Measurements from ENCODE around the gene NOCT. TPM values are rescaled to one million over a fixed set of nuclear protein-coding genes. Genes with fewer than 3 reads are reported as not detected.
"Not testable (repeated sequence)": the region's sequence is repeated elsewhere in the genome, so short reads cannot be mapped to it uniquely, and the experiment has no call there.

NOCT gene
- total and polyA plus RNA-seq, 3 donors from 2014 or later: 7.7 to 19.3 (median 19.0) TPM

DNA sequence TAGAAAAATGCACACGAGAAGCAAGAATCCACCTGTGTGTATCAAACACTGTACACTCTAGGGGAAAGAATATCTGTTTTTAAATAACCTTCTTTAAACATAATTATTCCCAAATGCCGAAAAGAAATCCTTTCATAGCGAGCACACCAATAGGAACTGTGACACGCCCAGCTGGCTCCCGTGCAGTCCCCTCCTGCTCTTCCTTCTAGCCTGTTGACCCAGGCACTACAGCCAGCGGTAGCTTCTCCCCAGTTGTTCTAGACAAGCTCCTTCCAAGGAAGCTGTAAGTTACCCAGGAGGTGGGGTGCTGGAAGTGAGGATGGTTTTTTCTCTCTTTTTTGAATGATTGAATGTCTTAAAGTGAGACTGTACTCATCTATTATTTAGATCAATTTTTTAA lies 19.5 kb upstream of the NOCT start:
- H3K27me3 ChIP-seq: no peaks in the 10 kb centered on the region
- no peak overlapping the region for H3K4me3 ChIP-seq
- H3K9me3 ChIP-seq: no peaks in the 10 kb centered on the region
- TF ChIP-seq, protein P1, sequence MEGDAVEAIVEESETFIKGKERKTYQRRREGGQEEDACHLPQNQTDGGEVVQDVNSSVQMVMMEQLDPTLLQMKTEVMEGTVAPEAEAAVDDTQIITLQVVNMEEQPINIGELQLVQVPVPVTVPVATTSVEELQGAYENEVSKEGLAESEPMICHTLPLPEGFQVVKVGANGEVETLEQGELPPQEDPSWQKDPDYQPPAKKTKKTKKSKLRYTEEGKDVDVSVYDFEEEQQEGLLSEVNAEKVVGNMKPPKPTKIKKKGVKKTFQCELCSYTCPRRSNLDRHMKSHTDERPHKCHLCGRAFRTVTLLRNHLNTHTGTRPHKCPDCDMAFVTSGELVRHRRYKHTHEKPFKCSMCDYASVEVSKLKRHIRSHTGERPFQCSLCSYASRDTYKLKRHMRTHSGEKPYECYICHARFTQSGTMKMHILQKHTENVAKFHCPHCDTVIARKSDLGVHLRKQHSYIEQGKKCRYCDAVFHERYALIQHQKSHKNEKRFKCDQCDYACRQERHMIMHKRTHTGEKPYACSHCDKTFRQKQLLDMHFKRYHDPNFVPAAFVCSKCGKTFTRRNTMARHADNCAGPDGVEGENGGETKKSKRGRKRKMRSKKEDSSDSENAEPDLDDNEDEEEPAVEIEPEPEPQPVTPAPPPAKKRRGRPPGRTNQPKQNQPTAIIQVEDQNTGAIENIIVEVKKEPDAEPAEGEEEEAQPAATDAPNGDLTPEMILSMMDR (IDR thresholded peaks at IDR 0.05): no peak
- no peak for TF ChIP-seq POLR2A (IDR thresholded peaks at IDR 0.05)
- no peak for DNase-seq
- 84 to 90% methylated on average over 6 of the region's 6 CpGs for WGBS, 2 donors
- no peak overlapping the region for H3K27ac ChIP-seq
- H3K36me3 ChIP-seq (ENCODE audit: low read depth, missing control alignments): no peaks in the 10 kb centered on the region
- intact Hi-C loops (cut with DNase I; ENCODE audit: low total_unique reads): no loop called here
- H3K4me1 ChIP-seq: no peaks in the 10 kb centered on the region

DNA sequence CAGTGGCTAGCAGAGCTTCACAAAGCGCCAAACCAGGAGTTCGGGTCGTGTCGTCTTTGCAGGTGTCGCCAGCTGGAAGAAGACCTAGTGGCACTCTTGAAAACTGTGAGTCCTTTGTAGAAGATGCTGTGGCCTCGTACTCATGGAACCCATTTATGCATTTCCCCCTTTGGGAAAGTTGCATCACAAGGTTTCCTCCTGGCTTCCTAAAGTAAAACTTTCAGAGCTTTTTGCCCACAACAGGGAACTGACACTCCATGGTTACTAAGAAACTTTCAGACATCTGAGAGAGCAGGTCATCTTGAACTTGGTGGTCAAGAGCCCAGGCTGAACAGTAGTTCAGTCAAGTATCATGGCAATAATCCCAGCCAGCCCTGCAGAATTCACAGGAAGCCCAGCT lies 15.9 kb upstream of the NOCT start:
- H3K36me3 ChIP-seq (ENCODE audit: low read depth, missing control alignments): no peaks in the 10 kb centered on the region
- H3K27ac ChIP-seq: no peak overlapping the region
- no peak overlapping the region for H3K4me3 ChIP-seq
- no peaks in the 10 kb centered on the region for H3K27me3 ChIP-seq
- TF ChIP-seq, protein P1 (IDR thresholded peaks at IDR 0.05): no peak
- TF ChIP-seq POLR2A (IDR thresholded peaks at IDR 0.05): no peak
- no peaks in the 10 kb centered on the region for H3K4me1 ChIP-seq
- intact Hi-C loops (cut with DNase I; ENCODE audit: low total_unique reads): no loop called here
- DNase-seq: no peak
- no peaks in the 10 kb centered on the region for H3K9me3 ChIP-seq
- WGBS, 2 donors: 91 to 97% methylated on average over 6 of the region's 6 CpGs

DNA sequence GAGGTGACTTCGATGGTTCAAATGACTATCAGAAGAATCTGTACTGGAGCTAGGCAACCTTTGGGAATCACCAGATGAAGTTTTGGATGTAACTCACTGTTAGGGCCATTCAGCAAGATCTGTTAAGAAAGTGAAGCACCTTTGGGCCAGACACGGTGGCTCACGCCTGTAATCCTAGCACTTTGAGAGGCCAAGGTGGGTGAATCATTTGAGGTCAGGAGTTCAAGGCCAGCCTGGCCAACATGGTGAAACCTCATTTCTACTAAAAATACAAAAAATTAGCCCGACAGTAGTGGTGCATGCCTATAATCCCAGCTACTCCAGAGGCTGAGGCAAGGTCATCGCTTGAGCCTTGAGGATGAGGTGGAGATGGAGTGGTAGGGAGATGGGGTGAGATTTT lies 15.4 kb upstream of the NOCT start:
- WGBS, 2 donors: 94 to 96% methylated on average over 4 to 5 of the region's 5 CpGs

DNA sequence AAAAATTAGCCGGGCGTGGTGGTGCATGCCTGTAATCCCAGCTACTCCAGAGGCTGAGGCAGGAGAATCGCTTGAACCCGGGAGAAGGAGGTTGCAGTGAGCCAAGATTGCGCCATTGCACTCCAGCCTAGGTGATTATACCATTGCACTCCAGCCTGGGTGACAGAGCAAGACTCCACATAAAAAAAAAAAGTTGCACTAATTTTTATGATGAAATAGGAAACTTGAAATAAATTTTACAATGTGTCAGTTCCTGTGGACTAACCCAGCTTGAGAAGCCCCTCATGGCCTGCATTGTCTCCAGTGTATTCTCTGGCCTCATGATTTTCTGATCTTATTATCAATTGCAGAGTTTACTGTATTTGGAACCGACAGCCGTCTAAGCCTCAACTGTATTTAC lies 14.2 kb upstream of the NOCT start:
- H3K4me3 ChIP-seq; H3K36me3 ChIP-seq (ENCODE audit: low read depth, missing control alignments); intact Hi-C loops (cut with DNase I; ENCODE audit: low total_unique reads); H3K27ac ChIP-seq; DNase-seq; H3K27me3 ChIP-seq; H3K9me3 ChIP-seq; H3K4me1 ChIP-seq: not testable (repeated sequence)
- 90 to 91% methylated on average over 7 of the region's 7 CpGs for WGBS, 2 donors

More for the DNA sequence above, 15.4 kb upstream of the NOCT start:
- H3K36me3 ChIP-seq (ENCODE audit: low read depth, missing control alignments); H3K9me3 ChIP-seq; H3K4me1 ChIP-seq; H3K27me3 ChIP-seq; H3K27ac ChIP-seq; H3K4me3 ChIP-seq; intact Hi-C loops (cut with DNase I; ENCODE audit: low total_unique reads); DNase-seq: not testable (repeated sequence)

DNA sequence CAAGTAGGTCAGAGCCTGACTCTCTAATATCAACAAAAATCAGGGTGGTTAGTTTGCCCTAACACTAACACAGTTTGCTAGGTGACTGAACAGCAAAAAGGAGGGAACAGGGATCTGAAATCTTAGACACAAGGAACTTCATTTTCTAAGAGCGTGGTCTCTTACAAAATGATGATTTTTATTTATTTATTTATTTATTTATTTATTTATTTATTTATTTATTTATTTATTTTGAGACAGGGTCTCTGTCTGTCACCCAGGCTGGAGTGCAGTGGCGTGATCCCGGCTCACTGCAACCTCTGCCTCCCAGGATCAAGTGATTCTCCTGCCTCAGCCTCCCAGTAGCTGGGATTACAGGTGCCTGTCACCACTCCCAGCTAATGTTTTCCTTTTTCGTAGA lies 11.9 kb upstream of the NOCT start:
- H3K36me3 ChIP-seq (ENCODE audit: low read depth, missing control alignments); H3K4me1 ChIP-seq; DNase-seq; H3K27me3 ChIP-seq; H3K27ac ChIP-seq; H3K9me3 ChIP-seq; H3K4me3 ChIP-seq; intact Hi-C loops (cut with DNase I; ENCODE audit: low total_unique reads): not testable (repeated sequence)
- 96 to 97% methylated on average over 4 of the region's 4 CpGs for WGBS, 2 donors

DNA sequence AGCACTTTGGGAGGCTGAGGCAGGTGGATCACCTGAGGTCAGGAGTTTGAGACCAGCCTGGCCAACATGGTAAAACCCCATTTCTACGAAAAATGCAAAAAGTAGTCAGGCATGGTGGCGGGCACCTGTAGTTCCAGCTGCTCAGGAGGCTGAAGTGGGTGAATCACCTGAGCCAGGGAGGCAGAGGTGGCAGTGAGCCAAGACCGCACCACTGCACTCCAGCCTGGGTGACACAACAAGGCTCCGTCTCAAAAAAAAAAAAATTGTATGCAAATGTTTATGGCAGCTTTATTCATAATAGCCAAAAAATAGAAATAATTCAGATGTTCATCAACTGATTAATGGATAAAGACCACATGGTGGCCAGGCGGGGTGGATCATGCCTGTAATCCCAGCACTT lies 9.8 kb upstream of the NOCT start:
- no peaks in the 10 kb centered on the region for H3K9me3 ChIP-seq
- no peak for DNase-seq
- H3K27me3 ChIP-seq: no peaks in the 10 kb centered on the region
- H3K4me3 ChIP-seq: no peak overlapping the region
- TF ChIP-seq, protein P1 (IDR thresholded peaks at IDR 0.05): no peak
- TF ChIP-seq POLR2A (IDR thresholded peaks at IDR 0.05): no peak
- intact Hi-C loops (cut with DNase I; ENCODE audit: low total_unique reads): no loop called here
- no peaks in the 10 kb centered on the region for H3K4me1 ChIP-seq
- no peaks in the 10 kb centered on the region for H3K36me3 ChIP-seq (ENCODE audit: low read depth, missing control alignments)
- no peak overlapping the region for H3K27ac ChIP-seq
- 91 to 95% methylated on average over 5 of the region's 5 CpGs for WGBS, 2 donors
